ENCODE measurements around the gene ERC2.

DNA sequence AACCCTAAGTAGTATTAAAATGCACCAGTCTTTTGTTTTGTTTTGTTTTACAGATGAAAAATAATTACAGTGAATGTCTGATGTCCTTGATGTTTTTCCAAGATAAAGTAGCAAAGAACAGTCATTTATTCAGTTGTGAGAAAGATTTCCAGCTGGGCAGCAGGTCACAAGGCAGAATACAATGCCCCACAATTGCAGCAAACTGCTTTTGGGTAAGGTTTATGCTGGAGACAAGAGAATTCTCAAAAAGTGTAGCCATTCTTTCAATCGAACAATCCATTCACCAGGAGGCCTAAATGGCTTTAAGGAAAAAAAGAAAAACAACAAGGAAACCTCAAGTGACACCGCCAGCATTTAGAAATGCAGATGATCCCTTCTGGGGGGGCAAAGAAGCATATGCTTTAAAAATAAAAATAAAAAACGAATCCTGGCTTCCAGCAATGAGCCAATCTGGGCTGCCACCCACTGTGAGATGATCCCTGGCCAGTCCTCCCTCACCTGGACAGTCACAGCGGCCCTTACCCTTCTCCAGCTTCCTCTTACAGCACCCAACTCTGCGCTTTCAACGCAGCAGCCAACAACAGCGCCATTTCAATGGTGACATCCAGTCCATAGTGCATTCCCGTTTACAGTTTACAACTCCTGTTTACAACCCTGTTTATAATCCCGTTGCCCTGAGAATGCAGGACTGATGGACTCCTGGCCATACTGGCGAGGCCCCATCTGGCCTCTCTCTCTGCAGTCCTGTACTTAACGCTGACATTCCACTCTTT is 955.5 kb downstream of the ERC2 start:
- TF ChIP-seq, protein P1, sequence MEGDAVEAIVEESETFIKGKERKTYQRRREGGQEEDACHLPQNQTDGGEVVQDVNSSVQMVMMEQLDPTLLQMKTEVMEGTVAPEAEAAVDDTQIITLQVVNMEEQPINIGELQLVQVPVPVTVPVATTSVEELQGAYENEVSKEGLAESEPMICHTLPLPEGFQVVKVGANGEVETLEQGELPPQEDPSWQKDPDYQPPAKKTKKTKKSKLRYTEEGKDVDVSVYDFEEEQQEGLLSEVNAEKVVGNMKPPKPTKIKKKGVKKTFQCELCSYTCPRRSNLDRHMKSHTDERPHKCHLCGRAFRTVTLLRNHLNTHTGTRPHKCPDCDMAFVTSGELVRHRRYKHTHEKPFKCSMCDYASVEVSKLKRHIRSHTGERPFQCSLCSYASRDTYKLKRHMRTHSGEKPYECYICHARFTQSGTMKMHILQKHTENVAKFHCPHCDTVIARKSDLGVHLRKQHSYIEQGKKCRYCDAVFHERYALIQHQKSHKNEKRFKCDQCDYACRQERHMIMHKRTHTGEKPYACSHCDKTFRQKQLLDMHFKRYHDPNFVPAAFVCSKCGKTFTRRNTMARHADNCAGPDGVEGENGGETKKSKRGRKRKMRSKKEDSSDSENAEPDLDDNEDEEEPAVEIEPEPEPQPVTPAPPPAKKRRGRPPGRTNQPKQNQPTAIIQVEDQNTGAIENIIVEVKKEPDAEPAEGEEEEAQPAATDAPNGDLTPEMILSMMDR (IDR thresholded peaks at IDR 0.05; ENCODE audit: extremely low read depth in 1 of 2, insufficient read depth in 1 of 2, low read depth in 1 of 2, low read length in 2 of 2): no peak
- no peak for TF ChIP-seq GATA2 (IDR thresholded peaks at IDR 0.05; ENCODE audit: insufficient read depth, insufficient read length, low read depth, low read length)
- no peak for TF ChIP-seq POLR2A (IDR thresholded peaks at IDR 0.05; ENCODE audit: low read depth, low read length)
- no peak for TF ChIP-seq EZH2 (IDR thresholded peaks at IDR 0.05; ENCODE audit: borderline replicate concordance, low read depth, low read length, severe bottlenecking)
